Suppressor macrophage treated with lipopolysaccharide for 1 hour (primary cell): Measurements from ENCODE around the gene KCTD17.

Experiments
- DNase-seq, 3 donors: peaks; one replicate each; pipeline ENCODE4 v3.0.0-alpha.2; 2020 to 2022

KCTD17 gene

GRCh38 chr22:37107816-37108621 is 56.5 kb downstream of the KCTD17 start:
- DNase-seq, result no peak

- no peak for DNase-seq
These were observed 57.8 kb downstream of the KCTD17 start, which contains the start of gene TMPRSS6 for GRCh38 chr22:37109242-37109917. TSS of gene TMPRSS6 (minus strand) at chr22:37109713. CDS start at chr22:37103417, 6,296 bp downstream.

DNA sequence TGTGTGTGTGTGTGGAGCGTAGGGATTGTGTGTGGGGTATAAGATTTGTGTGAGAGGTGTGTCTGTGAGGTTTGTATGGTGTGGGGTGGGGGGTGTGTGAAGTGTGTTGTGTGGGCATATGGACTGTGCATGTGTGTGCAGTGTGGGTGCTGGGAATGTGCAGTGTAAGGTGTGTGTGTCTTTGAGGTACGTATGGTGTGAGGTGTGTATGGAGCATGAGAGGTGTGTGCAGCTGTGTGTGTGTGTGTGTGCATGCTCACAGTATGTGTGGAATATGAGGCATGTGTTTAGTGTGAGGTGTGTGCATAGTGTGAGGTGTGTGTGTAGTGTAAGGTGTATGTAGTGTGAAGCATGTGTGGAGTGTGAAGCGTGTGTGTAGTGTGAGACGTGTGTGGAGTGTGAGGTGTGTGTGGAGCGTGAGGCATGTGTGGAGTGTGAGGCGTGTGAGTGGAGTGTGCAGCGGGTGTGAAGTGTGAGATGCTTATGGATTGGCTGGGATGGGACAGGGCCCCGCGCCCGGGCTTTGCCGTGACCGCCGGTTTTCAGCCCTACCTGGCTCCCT is 59.7 kb downstream of the KCTD17 start:
- DNase-seq, result no peak

GRCh38 chr22:37112084-37112728 is 60.7 kb downstream of the KCTD17 start:
- DNase-seq, result no peak
